GM19397 (cell line): ENCODE data around the gene RIPOR2.

Experiments used
- ATAC-seq: cut with Tn5 transposase; IDR thresholded peaks from one replicate; pipeline ENCODE4 v1.9.1; 2021; ENCODE audit warnings: mild to moderate bottlenecking, moderate library complexity; ENCODE audit not compliant: unreplicated experiment

RIPOR2 gene

GRCh38 chr6:24908650-24909035 lies 27.1 kb downstream of the RIPOR2 start:
- ATAC-seq: no peak

DNA sequence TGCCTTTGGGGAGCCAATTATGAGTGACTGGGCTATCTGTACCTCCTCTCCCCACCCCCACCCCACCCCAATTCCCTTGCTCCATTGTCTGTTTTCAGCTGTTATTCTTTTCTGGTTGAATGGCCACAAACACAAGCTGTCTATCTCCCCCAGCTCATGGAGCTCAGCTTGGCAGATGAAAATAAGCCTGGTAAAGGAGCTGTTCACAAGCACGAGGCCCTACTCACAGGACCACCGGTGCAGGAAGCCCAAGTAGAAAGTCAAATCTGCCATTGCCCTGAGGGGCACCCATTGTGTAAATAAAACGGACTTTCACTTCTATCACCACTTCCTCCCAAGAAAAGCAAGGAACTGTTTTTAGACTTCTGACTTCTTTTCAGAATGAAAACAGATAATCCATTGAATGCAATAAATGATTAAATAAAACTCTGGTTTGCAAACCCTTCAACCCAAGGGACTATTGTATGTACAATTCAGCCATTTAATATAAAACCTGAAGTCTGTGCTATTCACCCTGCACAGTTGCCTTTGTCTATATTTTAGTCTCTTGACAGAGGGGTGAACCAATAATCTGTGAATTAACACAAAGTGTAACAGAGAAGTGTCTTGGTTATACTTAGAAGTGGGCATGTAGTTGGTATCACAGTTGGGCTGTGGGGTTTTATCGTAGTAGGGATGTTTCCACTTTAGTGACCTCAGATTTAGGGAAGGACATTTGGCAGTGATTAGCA lies 27.7 kb downstream of the RIPOR2 start:
- no peak for ATAC-seq

DNA sequence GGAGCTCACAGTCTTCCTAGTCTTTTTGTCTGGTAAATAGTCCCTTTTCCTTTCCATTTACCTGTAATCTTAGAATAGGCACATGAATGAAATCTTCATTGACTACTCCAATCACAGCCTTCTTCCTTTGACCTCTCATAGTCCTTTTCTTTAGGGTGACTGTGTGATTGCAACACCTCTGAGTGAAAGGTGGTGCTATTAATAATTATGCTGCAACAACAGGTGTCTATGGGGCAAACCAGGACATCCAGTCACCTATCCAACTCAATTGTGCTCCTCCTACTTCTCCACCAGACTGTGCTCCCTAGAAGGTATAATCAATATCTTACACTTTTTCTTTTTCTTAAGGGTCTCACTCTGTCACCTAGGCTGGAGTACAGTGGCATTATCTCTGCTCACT lies 29.4 kb downstream of the RIPOR2 start:
- no peak for ATAC-seq

DNA sequence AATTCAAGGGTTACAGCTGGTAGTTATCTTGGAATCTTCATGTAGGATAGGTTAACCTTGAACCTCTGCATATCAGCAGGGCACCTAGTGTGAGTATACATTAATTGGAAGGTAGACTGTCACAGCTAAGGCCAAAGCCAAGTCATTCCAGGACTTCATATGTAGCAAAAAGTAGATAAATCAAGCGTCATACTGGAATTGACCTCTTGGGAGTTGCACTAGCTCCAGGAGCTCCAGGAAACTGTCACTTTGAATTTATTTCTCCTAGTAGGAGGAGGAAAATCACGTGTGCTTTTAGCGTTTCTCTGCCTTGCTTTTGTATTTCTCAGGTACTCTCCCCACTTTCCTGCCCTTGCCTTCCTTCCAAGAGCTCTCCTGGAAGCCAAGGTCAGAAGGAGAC lies 30.3 kb downstream of the RIPOR2 start:
- no peak for ATAC-seq

DNA sequence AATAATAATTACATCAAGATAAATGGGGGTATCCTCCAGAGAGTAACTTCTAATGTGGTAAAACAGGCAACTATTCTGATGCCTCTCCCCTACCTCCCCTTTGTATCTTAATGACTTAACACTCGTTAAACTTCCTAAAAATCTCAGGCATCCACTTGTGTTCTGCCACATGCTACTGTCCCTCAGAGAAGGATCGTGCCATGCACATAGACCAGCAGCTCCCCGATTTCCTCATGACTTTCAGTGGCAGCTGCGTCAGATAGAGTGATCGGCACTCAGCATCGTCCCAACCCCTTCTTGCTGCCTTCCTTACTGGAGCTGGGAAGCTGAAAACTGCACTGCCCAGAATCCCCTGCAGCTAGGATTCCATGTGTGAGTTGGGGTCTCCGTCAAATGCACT lies 32.1 kb downstream of the RIPOR2 start:
- no peak for ATAC-seq

GRCh38 chr6:24902782-24903181 lies 33.0 kb downstream of the RIPOR2 start:
- no peak for ATAC-seq

- no peak for ATAC-seq
Measured at GRCh38 chr6:24901698-24902328, 33.9 kb downstream of the RIPOR2 start.

- no peak for ATAC-seq
Measured at GRCh38 chr6:24900917-24901697, 34.7 kb downstream of the RIPOR2 start.

DNA sequence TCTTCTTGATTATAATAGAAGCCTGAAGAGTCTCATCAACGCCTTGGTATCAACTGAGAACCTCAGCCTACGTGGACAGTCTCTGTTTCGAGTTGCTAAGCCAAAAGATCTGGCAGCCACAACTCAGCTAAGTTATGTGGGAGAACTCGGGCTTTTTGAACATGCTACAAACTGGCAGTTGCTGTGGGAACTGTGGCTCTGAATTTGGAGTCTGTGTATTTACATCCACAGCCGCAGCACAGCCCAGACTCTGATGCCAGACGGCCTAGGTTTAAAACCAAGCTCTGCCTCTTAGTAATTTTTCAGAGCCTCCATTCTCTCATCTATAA lies 35.8 kb downstream of the RIPOR2 start:
- no peak for ATAC-seq

- ATAC-seq: no peak
Measured at GRCh38 chr6:24899136-24899996, 36.4 kb downstream of the RIPOR2 start.

- ATAC-seq: no peak
Measured at GRCh38 chr6:24898676-24899075, 37.1 kb downstream of the RIPOR2 start.

- ATAC-seq: no peak
Measured at GRCh38 chr6:24897186-24897585, 38.6 kb downstream of the RIPOR2 start.

- ATAC-seq: no peak
Measured at GRCh38 chr6:24893342-24893850, 42.4 kb downstream of the RIPOR2 start.

- no peak for ATAC-seq
Measured at GRCh38 chr6:24891004-24891403, 44.8 kb downstream of the RIPOR2 start.

- ATAC-seq: no peak
Measured at GRCh38 chr6:24890471-24890870, 45.3 kb downstream of the RIPOR2 start.

GRCh38 chr6:24888715-24889370 lies 46.9 kb downstream of the RIPOR2 start:
- no peak for ATAC-seq

- ATAC-seq: no peak
Measured at GRCh38 chr6:24887545-24888140, 48.1 kb downstream of the RIPOR2 start.

GRCh38 chr6:24883618-24884017 lies 52.1 kb downstream of the RIPOR2 start:
- peak; percentile 52 for ATAC-seq

GRCh38 chr6:24882835-24883555 lies 52.8 kb downstream of the RIPOR2 start:
- ATAC-seq: no peak
